ENCODE data around the gene TRPM8.

TRPM8 gene

GRCh38 chr2:233922471-233922870, 5.3 kb downstream of the TRPM8 start:
- no peak for DNase-seq
- ATAC-seq: no peak
- H3K9me3 Mint-ChIP-seq: no peaks in the 10 kb centered on the region
- no peak overlapping the region for H3K4me3 Mint-ChIP-seq
- H3K36me3 Mint-ChIP-seq (ENCODE audit: low read depth): no peaks in the 10 kb centered on the region
- no peak overlapping the region for H3K27ac Mint-ChIP-seq
- peaks cover 7% of the 10 kb centered on the region for H3K4me1 Mint-ChIP-seq
- peaks cover 26% of the 10 kb centered on the region for H3K27me3 Mint-ChIP-seq

- H3K36me3 Mint-ChIP-seq (ENCODE audit: low read depth): no peaks in the 10 kb centered on the region
- H3K27me3 Mint-ChIP-seq: peaks cover 18% of the 10 kb centered on the region
- DNase-seq: no peak
- ATAC-seq: no peak
- H3K4me3 Mint-ChIP-seq: no peak overlapping the region
- no peaks in the 10 kb centered on the region for H3K9me3 Mint-ChIP-seq
- no peak overlapping the region for H3K27ac Mint-ChIP-seq
- H3K4me1 Mint-ChIP-seq: peaks cover 11% of the 10 kb centered on the region
Observed at GRCh38 chr2:233925402-233925801, 8.2 kb downstream of the TRPM8 start.

GRCh38 chr2:233926806-233927205, 9.6 kb downstream of the TRPM8 start:
- Mint-ChIP-seq H3K27ac (no peak overlapping the region), H3K27me3 (peaks cover 26% of the 10 kb centered on the region), H3K4me1 (peaks cover 11% of the 10 kb centered on the region), H3K4me3 (no peak overlapping the region), H3K9me3 (no peaks in the 10 kb centered on the region), H3K36me3 (ENCODE audit: low read depth) (no peaks in the 10 kb centered on the region)
- no peak for DNase-seq
- no peak for ATAC-seq

GRCh38 chr2:233928594-233929351, 11.6 kb downstream of the TRPM8 start:
- peaks cover 11% of the 10 kb centered on the region for H3K4me1 Mint-ChIP-seq
- peak; percentile 57 for DNase-seq

GRCh38 chr2:233929352-233930022, 12.3 kb downstream of the TRPM8 start:
- peaks cover 11% of the 10 kb centered on the region for H3K4me1 Mint-ChIP-seq
- H3K9me3 Mint-ChIP-seq: no peaks in the 10 kb centered on the region
- peaks cover 34% of the 10 kb centered on the region for H3K27me3 Mint-ChIP-seq
- H3K4me3 Mint-ChIP-seq: no peak overlapping the region
- H3K27ac Mint-ChIP-seq: no peak overlapping the region
- ATAC-seq: peak; percentile 68
- no peaks in the 10 kb centered on the region for H3K36me3 Mint-ChIP-seq (ENCODE audit: low read depth)
- DNase-seq: peak; percentile 8

More at GRCh38 chr2:233928594-233929351, 11.6 kb downstream of the TRPM8 start:
- ATAC-seq: peak; percentile 60
- H3K36me3 Mint-ChIP-seq (ENCODE audit: low read depth): no peaks in the 10 kb centered on the region
- no peak overlapping the region for H3K4me3 Mint-ChIP-seq
- peak overlapping the region; percentile 16 for H3K27ac Mint-ChIP-seq
- no peaks in the 10 kb centered on the region for H3K9me3 Mint-ChIP-seq
- peaks cover 33% of the 10 kb centered on the region for H3K27me3 Mint-ChIP-seq

- ATAC-seq (no peak), DNase-seq (no peak)
- Mint-ChIP-seq H3K9me3 (no peaks in the 10 kb centered on the region), H3K4me1 (peaks cover 11% of the 10 kb centered on the region), H3K36me3 (ENCODE audit: low read depth) (no peaks in the 10 kb centered on the region), H3K4me3 (no peak overlapping the region), H3K27me3 (peaks cover 47% of the 10 kb centered on the region), H3K27ac (no peak overlapping the region)
Observed at GRCh38 chr2:233934524-233934923, 17.4 kb downstream of the TRPM8 start.

GRCh38 chr2:233935426-233935825, 18.3 kb downstream of the TRPM8 start:
- H3K4me1 Mint-ChIP-seq: peaks cover 7% of the 10 kb centered on the region

GRCh38 chr2:233936089-233936488, 18.9 kb downstream of the TRPM8 start:
- no peak overlapping the region for H3K4me3 Mint-ChIP-seq

More at GRCh38 chr2:233935426-233935825, 18.3 kb downstream of the TRPM8 start:
- no peak overlapping the region for H3K4me3 Mint-ChIP-seq
- DNase-seq (no peak), ATAC-seq (no peak)
- H3K36me3 Mint-ChIP-seq (ENCODE audit: low read depth): no peaks in the 10 kb centered on the region
- H3K9me3 Mint-ChIP-seq: no peaks in the 10 kb centered on the region
- H3K27ac Mint-ChIP-seq: no peak overlapping the region
- peaks cover 54% of the 10 kb centered on the region for H3K27me3 Mint-ChIP-seq

GRCh38 chr2:233938676-233939370, 21.6 kb downstream of the TRPM8 start:
- no peaks in the 10 kb centered on the region for H3K36me3 Mint-ChIP-seq (ENCODE audit: low read depth)
- no peak overlapping the region for H3K27ac Mint-ChIP-seq
- H3K4me3 Mint-ChIP-seq: peak overlapping the region; percentile 34
- peaks cover 3% of the 10 kb centered on the region for H3K9me3 Mint-ChIP-seq
- ATAC-seq: no peak
- peaks cover 56% of the 10 kb centered on the region for H3K27me3 Mint-ChIP-seq
- peak; percentile 8 for DNase-seq
- H3K4me1 Mint-ChIP-seq: peaks cover 7% of the 10 kb centered on the region

More at GRCh38 chr2:233936089-233936488, 18.9 kb downstream of the TRPM8 start:
- Mint-ChIP-seq H3K27ac (no peak overlapping the region), H3K9me3 (no peaks in the 10 kb centered on the region), H3K27me3 (peaks cover 59% of the 10 kb centered on the region), H3K36me3 (ENCODE audit: low read depth) (no peaks in the 10 kb centered on the region), H3K4me1 (peaks cover 7% of the 10 kb centered on the region)
- ATAC-seq (no peak), DNase-seq (no peak)

GRCh38 chr2:233940376-233941276, 23.5 kb downstream of the TRPM8 start:
- H3K27me3 Mint-ChIP-seq: peaks cover 52% of the 10 kb centered on the region
- peaks cover 12% of the 10 kb centered on the region for H3K9me3 Mint-ChIP-seq
- peaks cover 7% of the 10 kb centered on the region for H3K4me1 Mint-ChIP-seq
- DNase-seq: no peak
- no peak overlapping the region for H3K4me3 Mint-ChIP-seq
- no peak for ATAC-seq
- H3K36me3 Mint-ChIP-seq (ENCODE audit: low read depth): no peaks in the 10 kb centered on the region
- H3K27ac Mint-ChIP-seq: no peak overlapping the region

- H3K4me3 Mint-ChIP-seq: no peak overlapping the region
- H3K27ac Mint-ChIP-seq: no peak overlapping the region
- no peak for DNase-seq
- no peaks in the 10 kb centered on the region for H3K36me3 Mint-ChIP-seq (ENCODE audit: low read depth)
- no peak for ATAC-seq
- H3K9me3 Mint-ChIP-seq: peaks cover 12% of the 10 kb centered on the region
- peaks cover 7% of the 10 kb centered on the region for H3K4me1 Mint-ChIP-seq
- H3K27me3 Mint-ChIP-seq: peaks cover 44% of the 10 kb centered on the region
Observed at GRCh38 chr2:233942731-233943130, 25.6 kb downstream of the TRPM8 start.

GRCh38 chr2:233944269-233944668, 27.1 kb downstream of the TRPM8 start:
- DNase-seq (no peak), ATAC-seq (no peak)
- Mint-ChIP-seq H3K36me3 (ENCODE audit: low read depth) (no peaks in the 10 kb centered on the region), H3K4me3 (no peak overlapping the region), H3K27me3 (peaks cover 36% of the 10 kb centered on the region), H3K9me3 (peaks cover 12% of the 10 kb centered on the region), H3K27ac (no peak overlapping the region), H3K4me1 (peaks cover 2% of the 10 kb centered on the region)

GRCh38 chr2:233944722-233945121, 27.5 kb downstream of the TRPM8 start:
- DNase-seq (no peak), ATAC-seq (no peak)
- no peaks in the 10 kb centered on the region for H3K36me3 Mint-ChIP-seq (ENCODE audit: low read depth)
- no peak overlapping the region for H3K4me3 Mint-ChIP-seq
- no peak overlapping the region for H3K27ac Mint-ChIP-seq
- H3K4me1 Mint-ChIP-seq: no peaks in the 10 kb centered on the region
- H3K27me3 Mint-ChIP-seq: peaks cover 33% of the 10 kb centered on the region
- peaks cover 12% of the 10 kb centered on the region for H3K9me3 Mint-ChIP-seq

GRCh38 chr2:233945146-233945545, 28.0 kb downstream of the TRPM8 start:
- Mint-ChIP-seq H3K4me3 (no peak overlapping the region), H3K27ac (no peak overlapping the region), H3K27me3 (peaks cover 28% of the 10 kb centered on the region), H3K4me1 (no peaks in the 10 kb centered on the region), H3K36me3 (ENCODE audit: low read depth) (no peaks in the 10 kb centered on the region), H3K9me3 (peaks cover 12% of the 10 kb centered on the region)
- no peak for DNase-seq
- ATAC-seq: no peak

Measured in activated naive CD8-positive, alpha-beta T cell treated with anti-CD3 and anti-CD28 coated beads, Interleukin-2, amount 50 U/mL, for 24 hours (primary cell).